GM19193 (cell line): ENCODE measurements around the gene RAB34.

ENCODE experiments used
- POLR2A ChIP-seq: IDR thresholded peaks from 4 replicates; pipeline ENCODE4 v1.6.1; 2011; ENCODE audit not compliant: insufficient read depth, insufficient read length; ENCODE audit errors: extremely low read depth

Gene RAB34

DNA sequence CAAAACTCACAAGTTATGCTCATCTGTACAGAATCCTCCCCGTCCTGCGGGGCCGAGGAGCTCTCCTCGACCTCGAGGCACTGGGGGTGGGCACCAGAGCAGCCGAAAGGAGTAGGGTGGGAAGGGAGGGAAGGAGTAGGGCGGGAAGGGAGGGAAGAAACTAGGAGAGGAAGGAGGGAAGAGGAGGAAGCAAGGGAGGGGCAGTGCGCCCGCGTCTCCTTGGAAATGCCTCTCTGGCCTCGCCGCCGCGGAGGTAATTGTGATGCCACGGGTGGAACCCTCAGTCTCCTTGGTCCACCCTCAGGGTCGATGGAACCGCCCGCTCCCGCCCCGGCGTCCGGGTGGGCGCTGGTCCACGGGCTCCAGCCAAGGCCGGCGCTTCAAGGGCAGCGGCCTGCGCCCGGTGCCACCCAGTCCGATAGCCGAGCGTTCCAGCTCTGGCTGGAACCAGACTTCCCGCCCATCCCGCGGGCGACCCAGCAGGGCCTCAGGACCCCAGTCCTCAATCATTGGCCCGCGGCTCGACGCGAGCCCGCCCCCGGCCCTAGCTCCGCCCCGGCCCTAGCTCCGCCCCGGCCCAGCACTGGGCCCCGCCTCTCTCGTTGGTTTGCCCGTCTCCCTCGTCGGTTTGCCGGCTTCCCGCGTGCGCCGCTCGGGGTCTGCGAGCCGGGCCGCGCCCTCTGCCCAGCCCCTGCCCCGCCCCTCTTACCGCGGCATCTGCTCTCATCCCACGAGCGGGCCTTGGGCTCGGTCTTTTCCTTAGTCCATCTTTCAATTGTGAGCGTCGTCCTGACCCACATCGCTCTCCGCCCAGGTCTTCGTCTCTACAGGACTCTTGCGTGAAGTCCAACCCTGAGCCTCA lies 6.6 kb downstream of the RAB34 start:
- peak; percentile 62 for TF ChIP-seq POLR2A

GRCh38 chr17:28707339-28707720 lies 10.3 kb downstream of the RAB34 start:
- no peak for TF ChIP-seq POLR2A

GRCh38 chr17:28706471-28707338 lies 11.0 kb downstream of the RAB34 start:
- TF ChIP-seq POLR2A = no peak

- peak; percentile 19 for TF ChIP-seq POLR2A
Observed at GRCh38 chr17:28705728-28706334, 11.8 kb downstream of the RAB34 start.

DNA sequence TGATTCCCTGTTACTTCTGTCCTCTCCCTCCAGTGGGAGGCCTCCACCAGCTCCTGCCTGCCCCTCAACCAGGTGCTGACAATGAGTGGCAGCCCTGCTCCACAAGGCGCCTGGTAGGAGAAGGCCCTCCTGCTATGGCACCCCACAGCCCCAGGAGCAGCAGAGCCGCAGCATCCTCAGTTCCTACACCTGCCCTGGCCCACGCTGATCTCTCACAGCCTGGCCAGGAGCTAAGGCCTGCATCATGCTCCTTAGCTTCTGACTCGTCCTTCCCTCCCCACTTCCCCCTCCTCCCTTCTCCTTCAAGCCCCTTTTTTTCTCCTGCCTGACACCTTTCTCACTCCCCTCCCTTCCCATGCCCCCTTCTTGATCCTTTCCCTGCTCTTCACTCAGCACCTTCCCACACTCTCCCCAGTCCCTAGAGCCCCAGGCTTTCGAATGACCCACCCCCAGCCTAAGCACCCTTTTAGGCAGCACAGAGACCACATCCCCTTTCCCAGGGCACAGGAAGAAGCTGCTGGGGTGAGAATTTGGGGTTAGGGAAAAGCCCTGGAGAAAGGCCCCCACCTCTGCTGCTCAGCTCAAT lies 12.5 kb downstream of the RAB34 start:
- no peak for TF ChIP-seq POLR2A

DNA sequence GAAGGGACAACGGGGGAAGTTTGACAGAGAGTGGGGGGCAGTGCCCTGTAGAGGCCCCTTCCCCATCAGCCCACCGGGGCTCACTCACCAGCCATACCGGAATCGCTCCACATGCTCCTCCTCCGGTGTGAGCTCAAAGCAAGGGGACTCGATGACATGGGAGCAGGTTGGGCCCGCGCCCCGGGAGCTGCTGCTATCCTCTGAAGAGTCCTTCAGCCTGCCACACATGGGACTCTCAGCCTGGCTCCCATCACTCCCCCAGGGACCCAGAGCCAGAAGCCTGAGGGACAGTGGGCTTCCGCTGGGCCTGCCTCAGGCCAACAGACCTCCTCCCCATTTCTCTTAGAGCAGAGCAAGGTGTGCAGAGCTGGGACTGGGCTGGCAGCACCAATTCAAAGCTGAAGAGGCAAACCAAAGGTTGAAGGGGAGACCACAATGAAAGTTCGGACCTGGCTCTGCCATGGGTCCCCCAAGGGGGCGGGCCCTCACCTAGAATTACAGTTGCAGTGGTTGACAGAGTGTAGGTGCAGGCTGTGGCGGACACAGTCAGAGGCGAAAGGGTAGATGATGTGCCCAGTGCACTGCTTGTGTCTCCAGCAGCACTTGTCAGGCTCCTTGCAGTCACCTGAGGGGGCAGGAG lies 13.3 kb downstream of the RAB34 start:
- TF ChIP-seq POLR2A = no peak

GRCh38 chr17:28703552-28704218 lies 14.0 kb downstream of the RAB34 start:
- no peak for TF ChIP-seq POLR2A

- TF ChIP-seq POLR2A = no peak
Observed at GRCh38 chr17:28702752-28703150, 14.9 kb downstream of the RAB34 start.

- TF ChIP-seq POLR2A = no peak
Observed at GRCh38 chr17:28702026-28702751, 15.5 kb downstream of the RAB34 start.

DNA sequence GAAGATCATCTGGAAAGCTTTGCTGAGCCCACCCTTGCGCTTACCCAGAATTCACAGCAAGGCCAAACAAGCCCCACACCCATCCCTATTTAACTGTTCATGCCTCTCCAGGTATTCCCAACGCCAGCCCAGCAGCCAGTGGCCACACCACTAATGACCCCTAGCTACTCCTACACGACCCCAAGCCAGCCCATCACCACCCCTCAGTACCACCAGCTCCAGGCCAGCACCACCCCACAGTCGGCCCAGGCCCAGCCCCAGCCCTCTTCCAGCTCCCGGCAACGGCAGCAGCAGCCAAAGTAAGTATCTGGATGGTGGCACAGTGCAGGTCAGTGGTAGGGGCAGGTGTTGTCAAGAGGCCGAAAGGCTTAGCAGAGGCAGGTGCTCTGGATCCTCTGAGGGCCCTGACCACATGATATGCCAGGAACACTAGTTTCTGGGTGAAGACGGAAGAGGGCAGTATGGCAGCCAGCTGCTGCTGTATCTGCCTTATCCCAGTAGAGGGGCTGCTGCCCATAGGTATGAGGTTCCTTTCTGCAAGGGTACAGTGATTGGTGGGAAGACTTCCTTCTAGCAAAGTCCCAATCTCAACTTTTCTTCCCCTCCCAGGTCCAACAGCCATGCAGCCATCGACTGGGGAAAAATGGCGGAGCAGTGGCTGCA lies 16.7 kb downstream of the RAB34 start:
- no peak for TF ChIP-seq POLR2A

GRCh38 chr17:28700278-28700677 lies 17.4 kb downstream of the RAB34 start:
- no peak for TF ChIP-seq POLR2A

DNA sequence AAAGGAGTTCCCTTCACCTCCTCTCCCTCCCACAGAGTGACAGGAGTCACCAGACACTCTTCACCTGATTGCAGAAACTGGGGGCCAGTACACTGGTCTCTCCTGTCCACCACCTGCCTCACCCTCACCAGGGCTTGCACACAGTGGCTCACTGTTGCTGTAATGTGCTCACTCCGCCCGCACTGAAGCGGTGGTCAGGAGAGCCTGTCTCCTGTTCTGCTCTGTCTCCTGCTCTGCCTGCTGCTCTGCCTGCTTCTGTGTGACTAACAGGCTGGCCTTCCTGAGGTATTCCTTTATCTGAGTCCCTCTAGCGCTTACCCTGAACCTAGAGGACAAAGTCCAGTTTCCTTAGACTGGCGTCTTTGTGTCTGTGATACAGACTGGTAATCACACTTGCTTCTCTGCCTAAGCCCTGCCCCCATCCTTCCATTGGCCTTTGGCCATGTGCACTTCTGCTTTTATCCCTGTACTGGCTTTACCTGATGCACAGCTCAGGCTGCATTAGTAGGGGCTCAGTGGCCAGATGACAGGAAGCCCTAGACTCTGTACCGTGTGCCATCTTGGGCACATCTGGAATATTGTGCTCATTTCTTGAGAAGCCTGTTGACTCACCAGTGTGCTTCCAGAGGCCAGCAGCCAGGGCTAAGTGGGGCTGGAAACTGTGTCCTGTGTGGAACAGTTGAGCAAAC lies 19.3 kb downstream of the RAB34 start:
- TF ChIP-seq POLR2A = no peak
